C4-2B (cell line): Measurements from ENCODE around the gene ANO10.

Experiments
- CTCF ChIP-seq: fragments of 450-650 bp; conservative IDR thresholded peaks from 2 replicates; pipeline ENCODE4 v1.5.1; 2017; ENCODE audit warnings: mild to moderate bottlenecking
- ZFX ChIP-seq: fragments of 450-650 bp; IDR thresholded peaks from 2 replicates; pipeline ENCODE4 v1.6.1; 2017

- TF ChIP-seq CTCF (no peak), ZFX (no peak)
Measured at GRCh38 chr3:43423639-43424038, 198.2 kb downstream of the ANO10 start.
